GM18499 (cell line): ENCODE measurements around the gene PSG6.
"Not testable (repeated sequence)": the region's sequence is repeated elsewhere in the genome, so short reads cannot be mapped to it uniquely, and the experiment has no call there.

ENCODE experiments used
- ATAC-seq: cut with Tn5 transposase; IDR thresholded peaks from one replicate; pipeline ENCODE4 v1.9.1; 2021; ENCODE audit warnings: moderate number of reproducible peaks; ENCODE audit not compliant: insufficient read depth, unreplicated experiment

Gene PSG6

DNA sequence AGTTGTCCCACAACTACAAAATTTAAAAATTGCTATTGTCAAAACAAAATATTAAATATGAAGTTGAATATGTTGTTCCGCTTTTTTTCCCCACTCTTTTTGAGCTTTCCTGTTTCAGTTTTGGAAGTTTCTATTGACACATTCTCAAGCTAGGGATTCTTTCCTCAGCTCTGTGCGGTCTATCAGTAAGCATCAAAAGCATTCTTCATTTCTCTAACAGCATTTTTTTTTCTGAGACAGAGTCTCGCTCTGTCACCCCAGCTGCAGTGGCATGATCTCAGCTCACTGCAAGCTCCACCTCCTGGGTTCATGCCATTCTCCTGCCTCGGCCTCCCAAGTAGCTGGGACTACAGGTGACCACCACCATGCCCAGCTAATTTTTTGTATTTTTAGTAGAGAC is 4.8 kb downstream of the PSG6 start:
- not testable (repeated sequence) for ATAC-seq

DNA sequence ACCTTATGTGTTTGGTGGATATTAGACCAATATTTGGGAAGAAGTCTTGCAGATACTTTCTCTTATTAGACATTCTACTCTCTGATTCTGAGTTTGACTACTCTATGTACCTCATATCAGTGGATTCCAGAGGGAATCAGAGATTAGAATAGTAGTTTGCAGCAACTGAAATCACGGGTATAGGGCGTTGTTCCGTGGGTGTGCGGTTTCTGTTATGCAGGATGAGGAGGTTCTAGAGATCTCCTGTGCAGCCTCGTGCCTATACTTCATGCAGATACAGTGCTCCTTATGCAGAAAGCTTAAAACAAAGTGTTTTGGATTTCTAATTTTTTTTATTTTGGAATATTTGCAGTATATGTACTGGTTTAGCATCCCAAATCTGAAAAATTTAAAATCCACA is 6.0 kb downstream of the PSG6 start:
- ATAC-seq = not testable (repeated sequence)

DNA sequence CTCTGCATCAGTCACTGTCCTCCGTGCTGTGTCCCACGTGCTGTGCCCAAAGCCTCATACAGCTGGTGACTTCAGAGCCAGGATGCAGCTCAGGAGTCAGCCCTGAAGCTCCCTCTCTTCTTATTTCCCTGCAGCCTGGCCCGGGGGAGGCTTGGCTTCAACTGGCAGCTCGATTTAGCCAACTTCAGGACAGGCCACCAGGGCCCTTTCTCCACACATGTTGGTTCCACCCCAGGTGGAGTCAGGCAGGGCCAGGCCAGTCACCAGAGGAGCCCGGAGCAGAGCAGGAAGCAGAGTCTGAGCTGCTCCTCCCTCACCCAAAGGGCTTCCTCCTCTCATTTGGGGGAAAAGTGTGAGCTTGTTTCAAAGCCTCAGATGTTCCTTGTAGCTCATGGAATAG is 11.5 kb downstream of the PSG6 start:
- not testable (repeated sequence) for ATAC-seq

DNA sequence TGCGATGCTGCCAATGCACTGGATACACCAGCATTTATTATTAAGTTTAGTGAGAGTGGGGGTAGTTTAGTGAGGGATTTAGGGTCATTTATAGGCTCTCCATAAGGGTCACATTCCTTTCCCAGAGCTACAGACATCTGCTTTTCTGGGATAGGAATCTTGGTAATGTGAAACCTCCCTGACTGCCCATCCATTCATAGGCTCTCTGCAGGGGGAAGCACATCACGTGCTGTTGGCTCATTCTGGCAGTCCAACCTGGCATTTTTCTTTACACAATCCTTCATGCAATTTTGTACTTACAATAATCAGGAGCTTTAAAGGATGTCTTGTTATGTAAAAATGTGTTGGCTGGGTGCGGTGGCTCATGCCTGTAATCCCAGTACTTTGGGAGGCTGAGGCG is 17.1 kb downstream of the PSG6 start:
- ATAC-seq = not testable (repeated sequence)

DNA sequence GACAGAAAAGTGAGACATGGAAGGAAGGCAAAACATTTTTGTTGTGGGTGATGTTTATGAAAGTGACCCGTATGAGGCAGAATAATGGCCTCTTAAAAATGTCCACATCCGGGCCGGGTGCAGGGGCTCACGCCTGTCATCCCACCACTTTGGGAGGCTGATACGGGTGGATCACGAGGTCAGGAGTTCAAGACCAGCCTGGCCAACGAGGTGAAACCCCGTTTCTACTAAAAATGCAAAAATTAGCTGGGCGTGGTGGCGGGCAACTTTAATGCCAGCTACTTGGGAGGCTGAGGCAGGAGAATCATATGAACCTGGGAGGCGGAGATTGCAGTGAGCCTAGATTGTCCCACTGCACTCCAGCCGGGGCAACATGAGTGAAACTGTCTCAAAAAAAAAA is 18.0 kb downstream of the PSG6 start:
- not testable (repeated sequence) for ATAC-seq

DNA sequence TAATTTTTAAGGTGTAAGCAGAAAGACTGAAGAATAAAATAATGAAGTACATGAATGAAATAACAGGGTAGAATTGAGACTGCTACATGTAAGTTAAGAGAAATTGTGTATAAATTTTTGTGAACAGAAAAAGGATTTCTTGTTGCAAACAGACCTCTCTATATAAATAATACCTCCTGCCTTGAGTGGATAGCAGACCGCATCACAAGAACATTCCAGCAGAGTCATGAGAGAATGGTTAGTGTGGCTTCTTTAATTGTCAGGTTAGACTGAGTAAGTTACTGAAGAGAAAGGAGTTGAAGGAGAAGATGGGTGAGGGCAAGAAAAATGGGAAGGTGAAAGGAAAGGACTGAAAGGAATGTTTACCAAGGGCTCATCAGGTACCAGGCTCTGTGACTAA is 18.6 kb downstream of the PSG6 start:
- ATAC-seq = not testable (repeated sequence)

DNA sequence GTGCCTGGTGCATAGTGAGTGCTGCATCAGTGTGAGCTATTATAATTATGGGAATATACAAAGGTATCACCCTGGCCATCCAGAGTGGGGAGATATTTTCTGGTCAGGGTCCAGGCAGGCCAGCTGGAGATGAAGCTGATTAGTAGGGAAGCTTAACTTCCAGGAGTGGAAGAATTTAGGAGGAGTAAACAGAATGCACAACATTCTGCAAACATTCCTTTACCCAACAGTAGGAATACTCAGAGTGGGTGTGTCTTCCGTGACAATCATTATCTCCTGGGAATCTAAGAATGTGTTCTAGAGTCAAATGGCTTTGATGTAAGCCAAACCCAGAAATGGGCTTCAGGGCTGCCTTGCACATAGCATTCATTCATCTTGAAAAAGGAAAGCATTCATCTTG is 19.0 kb downstream of the PSG6 start:
- not testable (repeated sequence) for ATAC-seq

DNA sequence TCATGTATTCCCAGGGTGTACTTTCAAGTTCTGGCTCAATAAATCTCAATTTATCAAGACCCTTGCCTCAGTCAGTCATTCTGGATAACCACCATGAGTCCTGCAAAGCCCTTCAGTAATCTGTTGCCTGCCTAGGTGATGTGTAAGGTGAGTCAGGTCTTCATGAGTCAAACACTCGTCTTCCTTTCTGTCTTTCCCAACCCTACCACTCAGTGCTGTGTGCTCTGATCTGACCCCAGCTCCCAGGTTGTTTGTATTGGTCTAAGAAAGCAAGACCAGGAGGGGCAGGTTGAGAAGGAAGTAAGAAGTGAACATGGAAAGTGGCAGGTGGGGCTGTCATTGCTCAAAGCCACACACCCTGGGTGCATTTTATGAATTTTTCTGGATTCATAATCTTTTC is 20.0 kb downstream of the PSG6 start:
- ATAC-seq = not testable (repeated sequence)

DNA sequence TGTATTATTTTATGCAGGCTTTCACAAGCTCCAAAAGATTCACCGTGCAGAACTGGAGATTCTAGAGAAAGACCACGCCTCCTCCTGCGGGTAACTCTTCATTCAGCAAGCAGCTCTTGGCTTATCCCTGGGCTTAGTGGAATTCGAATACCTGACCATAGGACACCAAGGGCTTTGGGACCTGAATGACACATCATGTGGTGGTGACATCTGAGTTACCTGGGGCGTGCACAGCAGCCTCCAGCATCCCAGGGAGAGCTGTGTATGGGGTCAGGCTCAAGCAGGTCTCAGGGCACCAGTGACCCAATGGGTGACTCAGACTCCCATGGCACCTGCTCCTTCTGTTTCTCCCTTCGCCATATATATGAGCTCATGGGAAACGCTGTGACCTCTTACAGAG is 27.2 kb downstream of the PSG6 start:
- ATAC-seq = not testable (repeated sequence)

DNA sequence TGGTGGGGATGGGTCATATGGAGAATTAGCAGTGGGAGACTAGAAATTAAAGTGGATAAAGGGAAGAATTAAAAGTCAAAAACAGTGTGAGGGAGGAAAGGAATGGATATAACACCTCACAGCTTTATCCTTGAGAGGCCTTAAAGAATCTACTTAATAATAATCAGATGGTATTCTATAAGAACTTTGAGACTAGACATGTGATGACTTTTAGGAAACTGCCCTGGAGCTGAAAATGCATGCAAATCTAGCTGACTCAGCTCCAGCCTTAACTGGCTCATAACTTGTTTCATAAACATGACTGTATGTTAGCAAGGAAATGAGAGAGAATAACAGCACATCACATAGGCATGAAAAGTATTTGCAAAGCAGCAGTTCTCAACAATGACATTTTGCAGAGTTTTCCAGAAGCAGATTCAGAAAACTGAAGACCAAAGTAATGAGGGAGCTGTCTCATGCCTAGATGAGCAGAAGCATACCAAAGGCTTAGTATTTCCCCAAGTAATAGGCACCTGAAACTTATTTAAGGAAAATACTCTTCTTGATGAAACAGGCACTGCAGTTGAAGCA is 29.7 kb downstream of the PSG6 start:
- ATAC-seq = not testable (repeated sequence)

DNA sequence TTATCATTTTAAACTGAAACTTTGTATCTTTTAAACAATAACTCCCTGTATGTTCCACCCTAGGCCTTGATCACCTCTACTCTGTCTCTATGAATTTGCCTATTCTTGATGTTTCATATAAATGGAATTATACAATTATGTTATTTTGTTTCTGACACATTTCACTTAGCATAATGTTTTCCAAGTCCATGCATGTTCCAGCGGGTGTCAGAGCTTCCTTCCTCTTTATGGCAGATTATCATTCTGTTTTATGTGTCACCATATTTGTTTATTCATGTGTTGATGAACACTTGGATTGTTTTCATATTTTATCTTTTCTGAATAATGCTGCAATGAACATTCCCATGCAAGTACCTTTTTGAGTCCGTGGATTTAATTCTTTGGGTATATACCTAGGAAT is 35.0 kb downstream of the PSG6 start:
- not testable (repeated sequence) for ATAC-seq

DNA sequence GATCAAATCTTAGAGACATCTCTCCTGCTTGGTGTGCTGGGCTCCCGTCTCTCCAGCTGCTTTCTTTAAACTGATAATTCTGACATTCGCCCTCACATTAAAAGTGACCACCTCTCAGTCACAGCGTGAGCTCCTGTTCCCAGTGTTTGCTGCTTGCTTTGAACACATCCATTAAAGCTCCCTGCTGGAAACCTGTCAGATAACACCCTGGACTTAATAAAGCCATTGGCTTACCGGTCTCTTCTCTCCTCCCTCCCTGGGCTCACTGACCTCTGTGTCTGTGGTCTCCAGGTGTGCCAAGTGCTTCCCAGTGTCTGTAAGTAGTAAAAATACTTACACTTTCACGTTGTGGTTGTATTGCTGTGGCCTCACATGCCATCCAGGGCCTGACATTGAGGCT is 35.7 kb downstream of the PSG6 start:
- ATAC-seq = not testable (repeated sequence)

DNA sequence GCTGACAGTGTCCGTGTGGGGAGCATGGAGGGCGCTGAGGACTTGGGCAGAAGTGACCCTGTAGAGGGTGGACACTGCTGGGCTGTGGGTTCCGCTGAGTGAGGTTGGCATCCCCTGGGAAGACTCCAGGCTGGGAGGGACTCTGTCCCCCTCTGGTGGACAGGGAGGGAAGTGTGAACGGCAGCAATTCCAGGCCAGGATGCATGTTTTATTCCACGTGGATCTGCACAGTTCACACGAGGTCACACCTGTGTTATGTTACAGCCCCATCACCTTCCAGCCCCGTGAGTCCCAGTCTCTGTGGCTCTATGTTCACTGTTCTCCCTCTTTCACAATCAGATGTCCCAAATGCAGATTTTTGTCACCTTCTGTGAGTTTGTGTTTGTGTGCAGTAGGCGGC is 36.4 kb downstream of the PSG6 start:
- not testable (repeated sequence) for ATAC-seq

DNA sequence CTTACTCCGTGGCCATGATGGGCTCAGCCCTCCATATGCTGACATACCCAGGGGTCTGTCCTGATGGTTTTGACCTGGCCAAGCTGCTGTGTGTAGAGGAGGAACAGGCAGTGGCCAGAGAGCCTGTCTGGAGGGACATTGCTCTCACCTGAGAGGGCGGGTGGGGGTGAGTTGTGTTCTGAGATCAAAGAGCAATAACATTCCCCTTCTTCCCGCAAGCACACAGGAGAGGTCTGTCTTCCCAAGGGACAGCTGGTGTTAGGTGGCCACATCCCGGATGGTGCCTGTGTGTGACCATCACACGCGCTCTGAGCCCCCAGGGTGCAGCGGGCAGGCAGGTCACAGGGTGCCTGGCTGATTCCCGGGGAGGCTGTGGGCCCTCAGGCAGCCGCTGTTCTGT is 37.1 kb downstream of the PSG6 start:
- ATAC-seq = not testable (repeated sequence)

DNA sequence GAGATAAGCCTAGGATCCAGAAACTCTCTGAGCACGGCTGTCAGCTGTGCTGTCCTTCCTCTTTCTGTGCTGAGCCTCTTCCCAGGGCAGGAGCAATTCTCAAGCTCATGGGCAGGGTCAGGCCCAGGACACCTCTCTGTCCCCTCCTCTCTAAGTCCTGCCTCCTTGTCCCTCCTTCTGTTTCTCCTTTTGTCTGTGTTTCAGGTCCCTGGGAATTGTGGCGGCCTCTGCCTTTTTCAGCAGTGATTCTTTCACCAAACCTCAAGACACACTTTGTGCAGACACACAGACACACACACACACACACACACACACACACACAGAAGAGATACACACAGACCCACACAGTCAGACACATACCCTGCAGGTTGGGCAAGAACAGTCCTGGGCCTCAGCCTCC is 38.1 kb downstream of the PSG6 start, which contains the start of gene PSG1:
Gene PSG1, minus strand, starts transcription at position 101 of the 400 bp plus-strand sequence. CDS start 132 bp downstream, outside the sequence.
- ATAC-seq = no peak

DNA sequence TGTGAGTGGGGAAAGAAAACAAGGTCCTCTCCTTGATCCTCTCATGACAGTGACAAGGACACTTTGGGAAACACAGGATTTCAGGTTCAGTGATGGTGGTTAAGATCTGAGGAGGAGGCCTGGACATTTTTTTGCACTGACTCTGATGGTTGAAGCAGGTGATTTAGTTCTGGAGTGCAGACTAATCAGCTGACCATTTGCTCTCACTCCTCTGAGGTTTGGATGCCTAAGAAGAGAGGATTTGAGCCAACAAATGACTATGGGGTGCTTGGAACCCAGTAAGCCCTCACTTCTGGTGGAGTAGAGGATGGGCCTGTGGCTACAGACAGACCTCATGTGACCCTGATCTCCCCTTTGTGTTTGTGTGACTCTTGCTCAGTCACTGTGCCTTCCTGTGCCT is 41.1 kb downstream of the PSG6 start:
- ATAC-seq = not testable (repeated sequence)

DNA sequence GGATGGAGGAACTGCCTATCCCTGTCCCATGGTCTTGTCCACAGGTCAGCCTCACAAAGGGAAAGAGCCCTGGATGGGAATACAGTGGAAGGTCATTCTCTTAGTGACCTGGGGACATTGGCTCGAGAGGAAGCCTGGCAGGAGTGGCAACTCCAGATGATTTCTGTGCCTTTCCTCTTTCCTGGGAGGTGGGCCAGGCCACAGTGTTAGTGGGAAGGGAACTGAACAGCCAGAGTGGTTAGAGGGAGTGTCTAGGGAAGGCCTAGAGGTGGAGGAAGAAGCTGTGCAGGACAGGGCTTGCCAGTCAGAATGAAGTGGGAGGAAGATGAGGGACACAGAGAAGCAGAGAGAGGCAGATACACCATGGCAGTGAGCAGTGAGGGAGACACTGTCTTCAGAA is 41.8 kb downstream of the PSG6 start:
- not testable (repeated sequence) for ATAC-seq

DNA sequence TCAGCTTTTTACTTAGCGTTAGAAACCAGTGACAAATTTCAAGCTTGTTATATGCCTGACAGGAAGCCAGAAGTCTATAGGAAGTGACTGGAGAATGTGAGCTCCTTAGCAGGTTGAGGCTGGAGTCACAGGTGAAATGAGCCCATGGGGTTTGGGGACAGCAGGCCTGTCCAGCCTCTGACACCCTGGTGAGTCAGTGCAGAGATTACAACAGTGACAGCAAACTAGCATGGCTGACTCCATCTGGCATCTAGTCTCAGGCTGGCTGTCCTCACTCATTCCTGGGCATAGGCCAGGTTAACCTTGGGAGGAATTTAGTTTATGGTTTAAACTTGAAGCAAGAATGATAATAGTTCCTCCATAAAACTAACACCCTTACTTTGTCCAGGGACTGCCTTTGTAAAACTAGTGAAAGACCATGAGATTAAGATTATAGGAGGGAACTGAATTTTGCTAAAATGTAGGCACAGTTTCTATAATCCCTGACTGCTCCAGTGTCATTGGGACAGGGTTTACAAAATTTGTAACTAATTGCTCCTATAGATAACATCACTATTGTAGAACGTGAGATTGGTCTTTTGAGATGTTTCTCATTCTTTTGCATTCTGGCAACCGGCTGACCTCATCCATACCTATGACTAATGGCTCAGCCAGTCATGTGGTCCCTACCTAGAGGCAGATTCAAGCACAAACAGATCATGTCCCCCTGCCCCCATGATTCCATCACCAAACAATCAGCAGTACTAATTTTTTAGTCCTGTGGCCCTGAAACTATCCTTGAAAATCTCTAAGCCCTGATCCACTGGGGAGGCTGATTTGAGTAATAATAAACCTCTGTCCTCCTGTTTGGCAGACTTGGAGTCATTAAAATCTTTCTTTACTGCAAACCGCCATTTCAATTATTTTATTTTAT is 42.5 kb downstream of the PSG6 start:
- ATAC-seq = not testable (repeated sequence)

DNA sequence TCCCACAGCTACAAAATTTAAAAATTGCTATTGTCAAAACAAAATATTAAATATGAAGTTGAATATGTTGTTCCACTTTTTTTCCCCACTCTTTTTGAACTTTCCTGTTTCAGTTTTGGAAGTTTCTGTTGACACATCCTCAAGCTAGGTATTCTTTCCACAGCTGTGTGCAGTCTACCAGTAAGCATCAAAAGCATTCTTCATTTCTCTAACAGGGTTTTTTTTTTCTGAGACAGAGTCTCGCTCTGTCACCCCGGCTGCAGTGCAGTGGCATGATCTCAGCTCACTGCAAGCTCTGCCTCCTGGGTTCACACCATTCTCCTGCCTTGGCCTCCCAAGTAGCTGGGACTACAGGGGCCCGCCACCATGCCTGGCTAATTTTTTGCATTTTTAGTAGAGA is 43.6 kb downstream of the PSG6 start:
- not testable (repeated sequence) for ATAC-seq

DNA sequence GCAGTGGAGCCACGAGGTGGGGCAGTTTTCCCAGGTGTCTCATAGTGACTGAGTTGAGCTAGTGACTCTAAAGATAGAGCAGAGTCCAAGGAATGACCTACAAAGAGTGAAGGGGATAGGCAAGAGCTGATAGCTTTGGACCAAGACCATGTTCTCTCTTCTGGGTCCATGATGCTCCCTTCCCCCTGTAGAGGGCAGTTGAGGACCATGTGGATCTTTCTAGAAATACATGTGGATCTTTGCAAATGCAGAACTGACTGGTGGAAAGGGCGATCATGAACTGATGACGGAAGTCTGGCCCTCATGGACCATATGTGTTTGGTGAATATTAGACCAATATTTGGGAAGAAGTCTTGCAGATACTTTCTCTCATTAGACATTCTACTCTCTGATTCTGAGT is 45.1 kb downstream of the PSG6 start:
- ATAC-seq = no peak

DNA sequence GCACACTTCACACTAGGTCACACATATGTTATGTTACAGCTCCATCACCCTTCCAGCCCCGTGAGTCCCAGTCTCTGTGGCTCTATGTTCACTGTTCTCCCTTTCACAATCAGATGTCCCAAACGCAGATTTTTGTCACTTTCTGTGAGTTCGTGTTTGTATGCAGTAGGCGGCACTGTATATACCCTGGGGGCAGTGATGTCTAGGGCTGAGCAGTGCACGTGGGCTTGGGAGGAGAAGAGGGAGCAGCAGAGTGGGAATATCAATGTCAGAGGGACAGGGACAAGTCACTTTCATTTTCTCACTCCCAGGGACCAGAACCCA is 60.2 kb downstream of the PSG6 start:
- ATAC-seq = no peak
